ENCODE data around the gene ZNF385B. TPM values are rescaled to one million over a fixed set of nuclear protein-coding genes. Genes with fewer than 3 reads are reported as not detected.

The ZNF385B gene
- total RNA-seq, 1 donor from 2014 or later, result not detected

- TF ChIP-seq, protein P1, sequence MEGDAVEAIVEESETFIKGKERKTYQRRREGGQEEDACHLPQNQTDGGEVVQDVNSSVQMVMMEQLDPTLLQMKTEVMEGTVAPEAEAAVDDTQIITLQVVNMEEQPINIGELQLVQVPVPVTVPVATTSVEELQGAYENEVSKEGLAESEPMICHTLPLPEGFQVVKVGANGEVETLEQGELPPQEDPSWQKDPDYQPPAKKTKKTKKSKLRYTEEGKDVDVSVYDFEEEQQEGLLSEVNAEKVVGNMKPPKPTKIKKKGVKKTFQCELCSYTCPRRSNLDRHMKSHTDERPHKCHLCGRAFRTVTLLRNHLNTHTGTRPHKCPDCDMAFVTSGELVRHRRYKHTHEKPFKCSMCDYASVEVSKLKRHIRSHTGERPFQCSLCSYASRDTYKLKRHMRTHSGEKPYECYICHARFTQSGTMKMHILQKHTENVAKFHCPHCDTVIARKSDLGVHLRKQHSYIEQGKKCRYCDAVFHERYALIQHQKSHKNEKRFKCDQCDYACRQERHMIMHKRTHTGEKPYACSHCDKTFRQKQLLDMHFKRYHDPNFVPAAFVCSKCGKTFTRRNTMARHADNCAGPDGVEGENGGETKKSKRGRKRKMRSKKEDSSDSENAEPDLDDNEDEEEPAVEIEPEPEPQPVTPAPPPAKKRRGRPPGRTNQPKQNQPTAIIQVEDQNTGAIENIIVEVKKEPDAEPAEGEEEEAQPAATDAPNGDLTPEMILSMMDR (IDR thresholded peaks at IDR 0.05; ENCODE audit: insufficient read depth, low read length, severe bottlenecking), result peak; percentile 27
- FAIRE-seq (no peak), DNase-seq (ENCODE audit: low read depth) (peak; percentile 44)
- H3K36me3 ChIP-seq (ENCODE audit: control insufficient read depth, insufficient read depth, low read length), result no peaks in the 10 kb centered on the region
- no peaks in the 10 kb centered on the region for H3K27me3 ChIP-seq (ENCODE audit: control insufficient read depth, insufficient read depth, low read length)
- H3K4me3 ChIP-seq (ENCODE audit: low read depth, low read length), result no peak overlapping the region
These were observed 110.1 kb downstream of the ZNF385B start for GRCh38 chr2:179751163-179751809.

GRCh38 chr2:179749210-179749609, 112.2 kb downstream of the ZNF385B start:
- no peaks in the 10 kb centered on the region for H3K27me3 ChIP-seq (ENCODE audit: control insufficient read depth, insufficient read depth, low read length)
- H3K36me3 ChIP-seq (ENCODE audit: control insufficient read depth, insufficient read depth, low read length), result no peaks in the 10 kb centered on the region
- no peak for FAIRE-seq
- no peak overlapping the region for H3K4me3 ChIP-seq (ENCODE audit: low read depth, low read length)
- TF ChIP-seq, protein P1 (IDR thresholded peaks at IDR 0.05; ENCODE audit: insufficient read depth, low read length, severe bottlenecking), result no peak
- peak; percentile 6 for DNase-seq (ENCODE audit: low read depth)

GRCh38 chr2:179746981-179747380, 114.4 kb downstream of the ZNF385B start:
- Histone ChIP-seq H3K4me3 (ENCODE audit: low read depth, low read length) (no peak overlapping the region), H3K27me3 (ENCODE audit: control insufficient read depth, insufficient read depth, low read length) (no peaks in the 10 kb centered on the region), H3K36me3 (ENCODE audit: control insufficient read depth, insufficient read depth, low read length) (no peaks in the 10 kb centered on the region)
- no peak for FAIRE-seq
- TF ChIP-seq, protein P1 (IDR thresholded peaks at IDR 0.05; ENCODE audit: insufficient read depth, low read length, severe bottlenecking), result no peak
- no peak for DNase-seq (ENCODE audit: low read depth)

- TF ChIP-seq, protein P1 (IDR thresholded peaks at IDR 0.05; ENCODE audit: insufficient read depth, low read length, severe bottlenecking), result no peak
- no peaks in the 10 kb centered on the region for H3K27me3 ChIP-seq (ENCODE audit: control insufficient read depth, insufficient read depth, low read length)
- FAIRE-seq (no peak), DNase-seq (ENCODE audit: low read depth) (no peak)
- H3K36me3 ChIP-seq (ENCODE audit: control insufficient read depth, insufficient read depth, low read length), result no peaks in the 10 kb centered on the region
- no peak overlapping the region for H3K4me3 ChIP-seq (ENCODE audit: low read depth, low read length)
These were observed 115.7 kb downstream of the ZNF385B start for GRCh38 chr2:179745635-179746256.

DNA sequence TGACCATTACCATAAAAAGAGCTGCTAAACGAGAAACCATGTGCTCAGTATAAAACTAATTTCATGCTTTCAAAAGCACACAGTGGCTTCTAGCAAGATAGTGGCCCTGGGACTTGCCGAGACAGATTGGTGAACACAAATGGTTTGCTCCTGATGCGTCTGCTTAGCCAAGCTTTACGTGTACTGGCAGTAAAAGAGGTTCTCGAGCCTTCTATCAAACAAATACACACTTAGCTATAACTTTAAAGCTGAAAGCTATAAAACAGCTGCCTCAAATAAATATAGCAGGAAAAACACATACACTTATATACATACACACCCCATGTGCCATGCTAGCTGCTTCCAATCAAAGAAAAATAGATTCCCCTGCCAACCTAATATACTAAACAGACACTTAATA, 117.0 kb downstream of the ZNF385B start:
- Histone ChIP-seq H3K36me3 (ENCODE audit: control insufficient read depth, insufficient read depth, low read length) (no peaks in the 10 kb centered on the region), H3K27me3 (ENCODE audit: control insufficient read depth, insufficient read depth, low read length) (no peaks in the 10 kb centered on the region), H3K4me3 (ENCODE audit: low read depth, low read length) (no peak overlapping the region)
- FAIRE-seq (no peak), DNase-seq (ENCODE audit: low read depth) (no peak)
- TF ChIP-seq, protein P1 (IDR thresholded peaks at IDR 0.05; ENCODE audit: insufficient read depth, low read length, severe bottlenecking), result no peak

All from bronchial epithelial cell (primary cell).